K562 (cell line): ENCODE data around the gene ULK3. TPM values are rescaled to one million over a fixed set of nuclear protein-coding genes. Genes with fewer than 3 reads are reported as not detected.

Source experiments
- ATAC-seq: fragments of 200-7000 bp; cut with Tn5 transposase; 3 replicates; pipeline ENCODE4 v1.9.1; 2020; ENCODE audit warnings: moderate library complexity
- BruUV-seq: library from RNA; stranded (reverse); fragments of 400-500 nt; replicated peaks from 2 replicates; lab custom pipeline; 2021; lab: Mats Ljungman, UMichigan
- CTCF ChIA-PET: fragments of 300-600 bp; formaldehyde crosslinking; extraction: SDS; loops from one replicate; lab custom pipeline; 2021; ENCODE audit warnings: low intra/inter-chr PET ratio; lab: Yijun Ruan, JAX
- POLR2A ChIA-PET: fragments of 300-600, 350-650 bp; sonication (Branson Sonifier 250); formaldehyde crosslinking; extraction: SDS; loops from one replicate; lab custom pipeline; 2021; ENCODE audit warnings: antibody characterized with exemption, inconsistent platforms; lab: Yijun Ruan, JAX
- DNase-seq, 4 experiments: peaks; one replicate each; pipeline versions ENCODE4 v3.0.0 to v3.0.0-alpha.2; 2011 to 2018; ENCODE audit warnings: low spot score in 3 of 4, mixed read lengths in 3 of 4; ENCODE audit errors: extremely low read depth in 1 of 4
- FAIRE-seq: peaks from 2 replicates; lab custom pipeline; 2011; peaks lifted over from hg19 to GRCh38; lab: Jason Lieb, UNC
- H2AFZ ChIP-seq: 2 replicates; pipeline ENCODE4 v1.6.0; 2011; ENCODE audit warnings: low read depth, low read length, control low read depth, inconsistent platforms
- H3K27ac ChIP-seq: fragments of 200-600 bp; 3 replicates; pipeline ENCODE4 v1.8.0; 2011; ENCODE audit warnings: low read depth, mild to moderate bottlenecking, control low read depth, inconsistent platforms, low read length, moderate library complexity, mixed read lengths; ENCODE audit errors: extremely low read depth
- H3K27me3 ChIP-seq, 2 experiments: fragments of 300-600 bp in 1 of 2; 2 replicates in 1 of 2; 3 replicates in 1 of 2; pipeline versions ENCODE4 v1.6.0 to v1.8.0; 2011; ENCODE audit warnings: inconsistent platforms in 2 of 2, low read length in 2 of 2, mild to moderate bottlenecking in 1 of 2, mixed read lengths in 1 of 2, moderate library complexity in 1 of 2; ENCODE audit not compliant: control insufficient read depth in 2 of 2, insufficient read depth in 2 of 2
- H3K36me3 ChIP-seq: fragments of 300-600 bp; 3 replicates; pipeline ENCODE4 v1.8.0; 2011; ENCODE audit warnings: mild to moderate bottlenecking, low read length, inconsistent platforms; ENCODE audit not compliant: control insufficient read depth, insufficient read depth
- H3K4me1 ChIP-seq, 2 experiments: fragments of 200-600 bp in 1 of 2; replicated peaks in 1 of 2; 2 replicates in 1 of 2; 3 replicates in 1 of 2; pipeline versions ENCODE4 v1.5.1 to v1.8.0; 2011; ENCODE audit warnings: inconsistent platforms in 2 of 2, low read length in 2 of 2, mild to moderate bottlenecking in 1 of 2, mixed read lengths in 1 of 2, moderate library complexity in 1 of 2; ENCODE audit not compliant: control insufficient read depth in 2 of 2, insufficient read depth in 2 of 2
- H3K4me2 ChIP-seq: 2 replicates; pipeline ENCODE4 v1.6.1; 2011; ENCODE audit warnings: low read length, control low read depth, inconsistent platforms, mixed read lengths; ENCODE audit not compliant: insufficient read depth
- H3K4me3 ChIP-seq: fragments of 200-600 bp; sonication (generic), shearing (Covaris generic); 2 replicates; pipeline ENCODE4 v1.5.1; 2016; ENCODE audit warnings: control low read depth, inconsistent platforms
- H3K79me2 ChIP-seq: fragments of 200-600 bp; 3 replicates; pipeline ENCODE4 v1.8.0; 2011; ENCODE audit warnings: low read length, inconsistent platforms; ENCODE audit not compliant: control insufficient read depth, insufficient read depth
- H3K9ac ChIP-seq, 2 experiments: 2 replicates each; pipeline versions ENCODE4 v1.6.0 to v1.6.1; 2011; ENCODE audit warnings: low read depth in 2 of 2, low read length in 2 of 2, control low read depth in 1 of 2, inconsistent platforms in 1 of 2, mild to moderate bottlenecking in 1 of 2, mixed read lengths in 1 of 2; ENCODE audit not compliant: insufficient read depth in 1 of 2
- H3K9me1 ChIP-seq: one replicate; pipeline ENCODE4 v1.6.0; 2011; ENCODE audit warnings: inconsistent platforms, mild to moderate bottlenecking, low read length, moderate library complexity; ENCODE audit not compliant: control insufficient read depth, insufficient read depth
- H3K9me3 ChIP-seq: replicated peaks from 2 replicates; pipeline ENCODE4 v1.5.1; 2011; ENCODE audit warnings: low read depth, low read length, inconsistent platforms; ENCODE audit not compliant: control insufficient read depth, insufficient read depth
- H4K20me1 ChIP-seq: replicated peaks from 2 replicates; pipeline ENCODE4 v1.6.1; 2011; ENCODE audit warnings: low read length, inconsistent platforms, mixed read lengths; ENCODE audit not compliant: control insufficient read depth, insufficient read depth
- CBFA2T3 ChIP-seq: fragments of 450-650 bp; IDR thresholded peaks from 2 replicates; pipeline ENCODE4 v1.6.1; 2017
- HNRNPK ChIP-seq: fragments of 200-400 bp; formaldehyde crosslinking; IDR thresholded peaks from one replicate; pipeline ENCODE4 v1.6.1; 2018; ENCODE audit warnings: mild to moderate bottlenecking, low read depth, low read length; ENCODE audit not compliant: poor library complexity, severe bottlenecking
- MIER1 ChIP-seq: fragments of 450-650 bp; IDR thresholded peaks from 2 replicates; pipeline ENCODE4 v1.6.1; 2016; ENCODE audit warnings: antibody characterized with exemption, mild to moderate bottlenecking, low read depth
- NR2C2 ChIP-seq, 2 experiments: fragments of 200-800 bp in 1 of 2; sonication (Bioruptor generic) in 1 of 2; sonication (generic) in 1 of 2; formaldehyde crosslinking in 1 of 2; IDR thresholded peaks; 2 replicates each; pipeline versions ENCODE4 v1.6.1 to v1.8.0; 2016 to 2022; ENCODE audit warnings: mild to moderate bottlenecking in 1 of 2, missing compliant biosample characterization in 1 of 2, missing genetic modification characterization in 1 of 2, missing genetic modification reagents in 1 of 2
- PURB ChIP-seq: sonication (generic); formaldehyde crosslinking; IDR thresholded peaks from 2 replicates; pipeline ENCODE4 v1.9.0; 2021; ENCODE audit warnings: low read depth, mild to moderate bottlenecking, missing genetic modification reagents
- SMAD3 ChIP-seq: fragments of 450-650 bp; formaldehyde crosslinking; conservative IDR thresholded peaks from 2 replicates; pipeline ENCODE4 v1.4.0; 2020; ENCODE audit warnings: mild to moderate bottlenecking
- SP1 ChIP-seq: sonication (generic); formaldehyde crosslinking; IDR thresholded peaks from 2 replicates; pipeline ENCODE4 v1.8.1; 2022; ENCODE audit warnings: mild to moderate bottlenecking, missing genetic modification reagents
- XRCC3 ChIP-seq: fragments of 450-650 bp; IDR thresholded peaks from 2 replicates; pipeline ENCODE4 v1.6.1; 2017; ENCODE audit warnings: mild to moderate bottlenecking, moderate library complexity
- WGBS: fragments of 100-300 bp; shearing (Covaris generic); methylation state at CpG from one replicate; pipeline ENCODE4 v1.1.6; 2016; ENCODE audit warnings: low coverage, mixed read lengths; ENCODE audit not compliant: insufficient coverage; ENCODE audit errors: missing lambda C conversion rate; 5-methylcytosine and 5-hydroxymethylcytosine counted together
- in situ Hi-C: fragments of 300-500 bp; cut with MboI; formaldehyde crosslinking; loops from 4 replicates; pipeline ENCODE4 v1.15.0; 2018; ENCODE audit warnings: inconsistent platforms, mixed read lengths
- intact Hi-C: fragments of 100-400 bp; cut with micrococcal nuclease; formaldehyde crosslinking; loops from 2 replicates; pipeline ENCODE4 v1.14.2; 2022
- polyA plus RNA-seq, 8 experiments: library from polyadenylated mRNA; depleted of rRNA in 4 of 8; stranded (reverse) in 5 of 8; unstranded in 3 of 8; fragments of >200 nt; fragmentation: Nextera tagmentation in 2 of 8; fragmentation: Illumina TruSeq in 1 of 8; extraction: Ambion mirVana in 2 of 8; extraction: Trizol in 1 of 8; gene quantifications; 2 replicates each; pipeline versions ENCODE4 v1.2.1 to v1.2.3, GENCODE V29; 2011 to 2014; ENCODE audit warnings: inconsistent platforms in 1 of 8, missing spikeins in 1 of 8
- total RNA-seq, 7 experiments: library from RNA; depleted of rRNA in 6 of 7; stranded (reverse); fragments of >200 nt in 6 of 7; fragmentation: Illumina TruSeq in 2 of 7; extraction: Trizol in 2 of 7; gene quantifications; 2 replicates each; pipeline versions ENCODE4 v1.2.1 to v1.2.3, GENCODE V29; 2011 to 2021; ENCODE audit warnings: low replicate concordance in 1 of 7
- TF ChIP-seq, protein P1 (sequence below), 3 experiments: IDR thresholded peaks in 2 of 3; conservative IDR thresholded peaks in 1 of 3; 2 replicates each; pipeline ENCODE4 v1.5.1; 2011 to 2012; ENCODE audit warnings: low read length in 3 of 3, mild to moderate bottlenecking in 3 of 3, control low read depth in 2 of 3, improper control_type of control experiment in 1 of 3, inconsistent platforms in 1 of 3, low read depth in 1 of 3, mixed read lengths in 1 of 3, moderate library complexity in 1 of 3; ENCODE audit not compliant: insufficient read depth in 2 of 3
- TF ChIP-seq, protein P2 (sequence below): fragments of 250-450 bp; sonication (Bioruptor Pico); IDR thresholded peaks from 2 replicates; pipeline ENCODE4 v1.5.0; 2021; ENCODE audit warnings: mild to moderate bottlenecking, moderate library complexity
- TF ChIP-seq, protein P3 (sequence below): IDR thresholded peaks from 3 replicates; pipeline ENCODE4 v1.6.1; 2011; ENCODE audit warnings: borderline replicate concordance, mild to moderate bottlenecking; ENCODE audit not compliant: insufficient read length, insufficient read depth
- TF ChIP-seq, protein P4 (sequence below): fragments of 450-650 bp; IDR thresholded peaks from 2 replicates; pipeline ENCODE4 v1.6.1; 2016

Gene ULK3
- total and polyA plus RNA-seq, 9 of the 15 experiments (the other 6 are each of a cell fraction or from before 2014, with no cell fraction given), result 0.68 to 68.0 (median 34.9) TPM

DNA sequence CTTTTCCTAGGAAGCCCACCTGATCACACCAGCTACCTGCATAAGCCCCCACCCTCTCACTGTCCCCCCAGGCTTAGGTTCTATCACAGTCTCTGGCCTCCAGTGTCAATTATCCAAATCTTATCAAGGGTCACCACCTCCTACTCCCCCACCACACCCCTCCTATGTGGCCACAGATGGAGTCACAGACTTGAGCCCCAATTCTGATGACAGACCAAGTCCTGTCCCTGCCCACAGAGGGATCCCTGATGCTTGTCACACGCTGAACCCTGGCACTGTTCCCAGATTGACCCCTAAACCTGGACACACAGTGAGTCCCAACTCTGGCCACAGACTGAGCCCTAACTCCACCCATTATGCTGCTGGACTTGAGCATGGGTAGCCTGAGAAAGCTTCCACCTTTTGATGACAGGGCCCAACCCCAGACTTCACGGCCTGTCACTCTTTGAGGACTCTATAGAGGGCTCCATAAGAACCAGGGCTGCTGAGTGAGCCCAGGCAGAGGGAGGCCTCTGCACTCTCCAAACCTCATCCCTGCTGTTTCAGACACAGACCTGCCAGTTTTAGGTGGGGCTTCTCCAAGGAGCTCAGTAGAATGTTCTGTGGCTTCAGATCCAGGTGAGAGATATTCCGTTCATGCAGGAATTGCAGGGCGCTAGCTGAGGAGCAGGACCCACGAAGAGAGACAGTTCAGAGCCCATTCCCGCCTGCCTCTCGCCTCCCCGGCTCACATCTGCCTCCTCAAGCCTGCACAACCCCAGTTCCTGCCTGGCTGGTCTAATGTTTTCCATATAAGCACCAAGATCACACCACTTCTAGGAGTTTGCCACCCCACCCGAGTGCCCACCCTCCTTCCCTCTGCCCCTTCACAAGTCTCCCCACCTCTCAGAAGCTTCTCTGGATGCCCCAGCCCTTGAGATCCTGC, 1.8 kb downstream of the ULK3 start:
- H3K27ac ChIP-seq, result no peak overlapping the region; the same call in 2 of the 3 replicates
- ChIA-PET POLR2A (no interaction called here), CTCF (no interaction called here)
- in situ Hi-C loops, result no loop called here
- H3K4me2 ChIP-seq, result no peak overlapping the region
- H3K36me3 ChIP-seq, result peaks cover 60% of the 10 kb centered on the region; the same call in 2 of the 3 replicates
- H3K9me3 ChIP-seq, result no peaks in the 10 kb centered on the region
- no peak overlapping the region for H2AFZ ChIP-seq
- no peaks in the 10 kb centered on the region for H3K27me3 ChIP-seq
- intact Hi-C loops, result loop anchor here (5.0 kb wide), 3 partner anchors 51 to 146 kb away; partner anchors contain the start of gene MPI
- H4K20me1 ChIP-seq, result peaks cover 4% of the 10 kb centered on the region; the same call in 1 of the 2 replicates
- H3K4me1 ChIP-seq, result peaks cover 19 to 62% of the 10 kb centered on the region in 2 experiments; a peak in 4 of 5 replicates
- H3K4me3 ChIP-seq, result no peak overlapping the region
- WGBS, result 61% methylated on average over 5 of the region's 9 CpGs
- no peak for ATAC-seq
- peak in 3 of 4 experiments; percentile 27 to 72 (median 69) for DNase-seq
- no peak for FAIRE-seq
- H3K9me1 ChIP-seq, result peaks cover 8% of the 10 kb centered on the region
- H3K79me2 ChIP-seq, result peaks cover 14% of the 10 kb centered on the region; the same call in 2 of the 3 replicates
- peak overlapping the region in 1 of 2 experiments; percentile 22; a peak in 2 of 4 replicates for H3K9ac ChIP-seq
- no TSS peak for BruUV-seq
- peak; percentile 24; the same call in 1 of the 2 replicates for TF ChIP-seq CBFA2T3
- TF ChIP-seq, protein P1, sequence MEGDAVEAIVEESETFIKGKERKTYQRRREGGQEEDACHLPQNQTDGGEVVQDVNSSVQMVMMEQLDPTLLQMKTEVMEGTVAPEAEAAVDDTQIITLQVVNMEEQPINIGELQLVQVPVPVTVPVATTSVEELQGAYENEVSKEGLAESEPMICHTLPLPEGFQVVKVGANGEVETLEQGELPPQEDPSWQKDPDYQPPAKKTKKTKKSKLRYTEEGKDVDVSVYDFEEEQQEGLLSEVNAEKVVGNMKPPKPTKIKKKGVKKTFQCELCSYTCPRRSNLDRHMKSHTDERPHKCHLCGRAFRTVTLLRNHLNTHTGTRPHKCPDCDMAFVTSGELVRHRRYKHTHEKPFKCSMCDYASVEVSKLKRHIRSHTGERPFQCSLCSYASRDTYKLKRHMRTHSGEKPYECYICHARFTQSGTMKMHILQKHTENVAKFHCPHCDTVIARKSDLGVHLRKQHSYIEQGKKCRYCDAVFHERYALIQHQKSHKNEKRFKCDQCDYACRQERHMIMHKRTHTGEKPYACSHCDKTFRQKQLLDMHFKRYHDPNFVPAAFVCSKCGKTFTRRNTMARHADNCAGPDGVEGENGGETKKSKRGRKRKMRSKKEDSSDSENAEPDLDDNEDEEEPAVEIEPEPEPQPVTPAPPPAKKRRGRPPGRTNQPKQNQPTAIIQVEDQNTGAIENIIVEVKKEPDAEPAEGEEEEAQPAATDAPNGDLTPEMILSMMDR (IDR thresholded peaks at IDR 0.05 in 2 of 3, conservative IDR thresholded peaks at IDR 0.05 in 1 of 3; ENCODE audit: insufficient read depth in 2 of 3, low read depth in 1 of 3, low read length in 3 of 3), result 0 out of 6 replicates have a peak, but pooled peaks of 1 of the 3 experiments have one; percentile 1
- no peak for TF ChIP-seq NR2C2 (CRISPR knock-in tag; IDR thresholded peaks at IDR 0.05)
- TF ChIP-seq NR2C2 (tag; IDR thresholded peaks at IDR 0.05), result no peak
- TF ChIP-seq, protein P2, sequence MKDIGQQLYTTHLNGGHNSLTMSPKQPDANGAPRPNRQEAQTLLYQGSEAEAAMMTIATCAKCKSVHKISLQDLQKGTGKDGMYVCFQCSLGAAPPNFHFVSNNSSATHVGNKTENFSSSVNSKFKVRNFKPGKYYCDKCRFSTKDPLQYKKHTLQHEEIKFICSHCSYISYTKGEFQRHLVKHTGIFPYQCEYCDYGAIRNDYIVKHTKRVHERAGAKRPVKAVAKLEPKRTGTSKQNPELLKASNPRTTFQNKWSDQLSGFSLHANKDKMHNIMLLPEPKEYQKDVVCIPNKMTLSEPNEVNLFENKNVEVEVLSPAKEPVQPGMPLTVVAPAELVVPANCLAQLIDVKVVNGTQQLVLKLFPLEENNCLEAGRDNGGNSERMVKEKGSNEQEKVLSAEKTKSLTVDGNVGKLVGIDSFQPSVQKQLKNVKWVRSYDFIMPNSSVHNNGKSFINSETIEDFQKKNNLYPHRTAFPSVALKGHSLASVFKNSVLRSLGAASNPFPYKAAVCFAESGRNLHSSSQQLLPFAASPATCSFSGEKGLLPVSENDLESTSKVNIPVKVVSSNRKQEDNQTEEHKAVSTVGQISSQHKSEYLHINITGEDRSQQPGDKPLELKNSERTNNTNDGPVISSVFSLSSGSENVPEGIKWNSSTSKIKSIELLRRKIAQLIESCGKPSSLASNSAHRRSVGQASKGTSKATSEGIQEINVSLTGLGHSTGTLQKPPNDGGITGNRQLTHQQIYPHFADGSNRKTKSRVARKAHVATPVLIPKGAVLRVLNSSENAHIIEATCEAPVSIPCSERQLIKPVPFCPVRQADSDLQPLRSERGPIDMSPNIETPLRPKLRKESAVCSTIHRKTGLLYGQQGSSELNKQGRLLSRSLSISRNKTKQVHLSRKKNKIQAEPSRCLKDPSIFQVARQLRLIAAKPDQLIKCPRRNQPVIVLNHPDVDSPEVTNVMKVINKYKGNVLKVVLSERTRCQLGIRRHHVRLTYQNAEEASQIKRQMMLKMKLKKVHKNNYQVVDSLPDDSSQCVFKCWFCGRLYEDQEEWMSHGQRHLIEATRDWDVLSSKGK, result no peak
- no peak for TF ChIP-seq HNRNPK
- no peak for TF ChIP-seq PURB
- no peak for TF ChIP-seq SMAD3 (CRISPR knock-in tag)
- TF ChIP-seq XRCC3, result no peak
- no peak for TF ChIP-seq MIER1
- TF ChIP-seq, protein P3, sequence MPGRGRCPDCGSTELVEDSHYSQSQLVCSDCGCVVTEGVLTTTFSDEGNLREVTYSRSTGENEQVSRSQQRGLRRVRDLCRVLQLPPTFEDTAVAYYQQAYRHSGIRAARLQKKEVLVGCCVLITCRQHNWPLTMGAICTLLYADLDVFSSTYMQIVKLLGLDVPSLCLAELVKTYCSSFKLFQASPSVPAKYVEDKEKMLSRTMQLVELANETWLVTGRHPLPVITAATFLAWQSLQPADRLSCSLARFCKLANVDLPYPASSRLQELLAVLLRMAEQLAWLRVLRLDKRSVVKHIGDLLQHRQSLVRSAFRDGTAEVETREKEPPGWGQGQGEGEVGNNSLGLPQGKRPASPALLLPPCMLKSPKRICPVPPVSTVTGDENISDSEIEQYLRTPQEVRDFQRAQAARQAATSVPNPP, result no peak
- no peak for TF ChIP-seq SP1 (CRISPR knock-in tag)
- TF ChIP-seq, protein P4, sequence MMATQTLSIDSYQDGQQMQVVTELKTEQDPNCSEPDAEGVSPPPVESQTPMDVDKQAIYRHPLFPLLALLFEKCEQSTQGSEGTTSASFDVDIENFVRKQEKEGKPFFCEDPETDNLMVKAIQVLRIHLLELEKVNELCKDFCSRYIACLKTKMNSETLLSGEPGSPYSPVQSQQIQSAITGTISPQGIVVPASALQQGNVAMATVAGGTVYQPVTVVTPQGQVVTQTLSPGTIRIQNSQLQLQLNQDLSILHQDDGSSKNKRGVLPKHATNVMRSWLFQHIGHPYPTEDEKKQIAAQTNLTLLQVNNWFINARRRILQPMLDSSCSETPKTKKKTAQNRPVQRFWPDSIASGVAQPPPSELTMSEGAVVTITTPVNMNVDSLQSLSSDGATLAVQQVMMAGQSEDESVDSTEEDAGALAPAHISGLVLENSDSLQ, result peak; percentile 56
